Stimulated activated CD8-positive, alpha-beta memory T cell treated with anti-CD3 and anti-CD28 coated beads, Interleukin-12 subunit alpha, Interleukin-12 subunit beta, amount 100 ng/mL, for 4 hours (primary cell): ENCODE data around the gene EPHA8.

Experiments
- DNase-seq: peaks from one replicate; pipeline ENCODE4 v3.0.0-alpha.2; 2020; ENCODE audit warnings: low read depth

The EPHA8 gene

DNA sequence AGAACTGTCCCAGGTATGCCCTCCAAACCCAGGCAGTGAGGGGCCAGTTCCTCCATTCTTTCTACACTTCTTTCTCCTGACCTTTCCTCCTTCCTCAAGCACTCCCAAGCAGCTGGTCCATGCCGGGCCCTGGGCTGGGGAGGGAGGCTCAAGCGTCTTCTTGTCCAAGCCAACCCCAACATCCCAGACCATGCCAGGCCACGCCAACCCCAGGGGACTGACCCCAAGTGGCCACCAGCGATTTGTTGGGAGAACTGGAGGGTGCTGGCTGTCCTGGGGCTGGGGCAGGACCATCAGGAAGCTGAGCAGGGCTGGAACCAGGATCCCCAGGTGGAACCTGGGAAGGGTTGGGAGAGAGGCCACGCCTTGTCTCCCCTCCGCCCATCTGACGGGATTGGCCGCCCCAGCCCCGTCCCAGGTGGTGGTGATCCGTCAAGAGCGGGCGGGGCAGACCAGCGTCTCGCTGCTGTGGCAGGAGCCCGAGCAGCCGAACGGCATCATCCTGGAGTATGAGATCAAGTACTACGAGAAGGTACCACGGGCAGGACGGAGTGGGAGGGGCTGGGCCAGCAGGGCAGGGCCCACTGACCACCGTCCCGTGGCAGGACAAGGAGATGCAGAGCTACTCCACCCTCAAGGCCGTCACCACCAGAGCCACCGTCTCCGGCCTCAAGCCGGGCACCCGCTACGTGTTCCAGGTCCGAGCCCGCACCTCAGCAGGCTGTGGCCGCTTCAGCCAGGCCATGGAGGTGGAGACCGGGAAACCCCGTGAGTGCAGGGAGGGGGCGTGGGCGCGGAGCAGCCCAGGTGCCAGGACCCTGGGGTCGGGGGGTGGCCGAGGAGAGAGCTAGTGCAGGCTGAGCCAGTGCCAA is 29.9 kb downstream of the EPHA8 start:
- no peak for DNase-seq

DNA sequence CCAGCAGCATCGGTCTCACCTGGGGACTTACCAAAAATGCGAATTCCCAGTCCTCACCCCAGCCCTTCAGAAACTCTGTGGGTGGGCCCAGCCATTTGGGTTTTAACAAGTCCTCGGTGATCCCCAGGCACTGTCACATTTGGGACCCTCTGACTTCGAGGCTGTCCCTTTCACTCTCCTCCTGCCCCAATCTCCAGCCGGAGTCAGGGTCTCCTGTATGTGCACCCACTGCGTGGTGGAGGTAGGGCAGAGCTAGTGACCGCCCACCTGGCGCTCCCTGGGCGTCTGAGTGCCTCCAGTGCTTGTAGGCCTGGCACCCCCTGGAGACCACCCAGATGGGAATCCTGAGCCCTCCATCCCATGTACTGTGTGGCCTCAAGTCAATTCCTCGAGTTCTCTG is 31.1 kb downstream of the EPHA8 start:
- DNase-seq: no peak

DNA sequence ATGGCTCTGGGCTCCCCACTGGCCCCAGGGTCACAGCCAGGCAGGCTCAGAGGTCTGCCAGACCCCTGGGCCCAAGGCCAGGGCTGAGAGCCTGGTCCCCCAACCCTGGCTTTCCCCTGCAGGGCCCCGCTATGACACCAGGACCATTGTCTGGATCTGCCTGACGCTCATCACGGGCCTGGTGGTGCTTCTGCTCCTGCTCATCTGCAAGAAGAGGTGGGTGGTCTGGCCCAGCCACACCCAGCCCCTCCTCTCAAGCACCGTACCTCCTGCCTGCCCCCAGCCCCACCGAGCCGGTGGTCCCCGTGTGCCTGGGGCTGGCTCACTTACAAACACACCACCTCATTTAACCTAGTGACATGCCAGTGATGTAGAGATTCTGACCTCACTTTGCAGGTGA is 31.8 kb downstream of the EPHA8 start:
- no peak for DNase-seq

DNA sequence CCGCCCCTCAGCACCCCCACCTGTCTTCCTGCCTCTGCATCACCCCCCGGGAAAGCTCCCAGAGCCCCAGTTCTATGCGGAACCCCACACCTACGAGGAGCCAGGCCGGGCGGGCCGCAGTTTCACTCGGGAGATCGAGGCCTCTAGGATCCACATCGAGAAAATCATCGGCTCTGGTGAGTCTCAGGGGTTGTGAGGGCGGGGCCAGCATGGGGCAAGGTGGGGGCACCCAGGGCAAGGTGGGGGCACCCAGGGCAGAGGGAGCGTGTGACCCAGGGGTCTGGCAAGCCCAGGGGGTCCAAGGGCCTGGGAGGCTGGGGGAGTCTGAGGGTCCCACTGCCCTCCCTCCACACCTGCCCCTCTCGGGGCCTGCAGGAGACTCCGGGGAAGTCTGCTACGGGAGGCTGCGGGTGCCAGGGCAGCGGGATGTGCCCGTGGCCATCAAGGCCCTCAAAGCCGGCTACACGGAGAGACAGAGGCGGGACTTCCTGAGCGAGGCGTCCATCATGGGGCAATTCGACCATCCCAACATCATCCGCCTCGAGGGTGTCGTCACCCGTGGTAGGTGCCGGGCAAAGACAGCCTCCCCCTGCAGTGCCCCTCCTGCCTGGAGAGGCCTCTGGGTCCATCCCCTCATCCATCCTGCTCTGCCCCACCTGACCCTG is 34.1 kb downstream of the EPHA8 start:
- no peak for DNase-seq

DNA sequence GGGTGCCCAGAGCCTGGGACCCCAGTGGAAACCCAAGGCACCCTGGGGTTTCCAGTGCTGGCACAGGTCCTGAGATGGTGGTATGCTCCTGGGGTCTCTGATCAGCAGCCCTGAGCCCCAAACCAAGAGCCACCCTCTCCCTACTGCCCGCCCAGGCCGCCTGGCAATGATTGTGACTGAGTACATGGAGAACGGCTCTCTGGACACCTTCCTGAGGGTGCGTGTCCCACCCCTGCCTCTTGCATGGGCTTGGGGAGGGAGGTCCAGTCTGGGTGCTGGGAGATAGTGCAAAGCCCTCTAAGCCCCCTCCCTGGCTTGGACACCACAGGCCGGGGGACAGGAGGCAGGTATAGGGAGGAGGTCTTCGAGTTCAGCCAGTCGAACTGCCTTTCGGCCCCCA is 34.7 kb downstream of the EPHA8 start:
- DNase-seq: no peak

DNA sequence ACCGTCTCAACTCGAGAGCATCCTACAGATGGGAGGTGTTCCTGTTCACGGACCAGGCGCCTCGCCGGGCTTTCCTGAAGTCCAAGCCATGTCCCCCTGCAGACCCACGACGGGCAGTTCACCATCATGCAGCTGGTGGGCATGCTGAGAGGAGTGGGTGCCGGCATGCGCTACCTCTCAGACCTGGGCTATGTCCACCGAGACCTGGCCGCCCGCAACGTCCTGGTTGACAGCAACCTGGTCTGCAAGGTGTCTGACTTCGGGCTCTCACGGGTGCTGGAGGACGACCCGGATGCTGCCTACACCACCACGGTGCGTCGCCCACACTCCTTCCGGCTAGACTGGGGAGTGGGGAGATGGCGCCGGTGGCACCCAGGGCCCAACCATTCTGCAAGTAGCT is 35.4 kb downstream of the EPHA8 start:
- DNase-seq: no peak

DNA sequence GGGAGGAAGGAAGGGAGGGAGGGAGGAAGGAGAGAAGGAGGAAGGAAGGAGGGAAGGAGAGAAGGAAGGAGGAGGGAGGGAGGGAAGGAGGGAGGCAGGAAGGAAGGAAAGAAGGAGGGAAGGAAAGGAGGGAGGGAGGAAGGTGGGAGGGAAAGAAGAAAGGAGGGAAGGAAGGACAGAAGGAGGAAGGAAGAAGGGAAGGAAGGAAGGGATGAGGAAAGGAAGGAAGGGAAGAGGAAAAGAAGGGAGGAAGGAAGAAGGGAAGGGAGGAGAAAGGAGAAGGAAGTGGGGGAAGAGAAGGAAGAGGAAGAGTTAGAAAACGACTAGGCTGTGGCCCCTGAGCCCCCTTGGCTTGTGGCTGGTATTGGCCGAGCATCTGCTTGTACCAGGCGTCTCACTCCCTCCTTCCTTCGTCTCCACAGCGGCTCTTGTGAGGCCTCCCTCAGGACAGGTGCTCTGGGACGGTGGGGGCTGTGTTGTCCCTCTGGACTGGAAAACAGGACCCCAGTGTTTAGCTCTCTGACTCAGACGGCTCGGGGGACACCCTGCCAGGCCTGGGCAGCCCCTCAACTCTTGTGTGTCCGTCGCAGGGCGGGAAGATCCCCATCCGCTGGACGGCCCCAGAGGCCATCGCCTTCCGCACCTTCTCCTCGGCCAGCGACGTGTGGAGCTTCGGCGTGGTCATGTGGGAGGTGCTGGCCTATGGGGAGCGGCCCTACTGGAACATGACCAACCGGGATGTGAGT is 37.0 kb downstream of the EPHA8 start:
- DNase-seq: no peak

DNA sequence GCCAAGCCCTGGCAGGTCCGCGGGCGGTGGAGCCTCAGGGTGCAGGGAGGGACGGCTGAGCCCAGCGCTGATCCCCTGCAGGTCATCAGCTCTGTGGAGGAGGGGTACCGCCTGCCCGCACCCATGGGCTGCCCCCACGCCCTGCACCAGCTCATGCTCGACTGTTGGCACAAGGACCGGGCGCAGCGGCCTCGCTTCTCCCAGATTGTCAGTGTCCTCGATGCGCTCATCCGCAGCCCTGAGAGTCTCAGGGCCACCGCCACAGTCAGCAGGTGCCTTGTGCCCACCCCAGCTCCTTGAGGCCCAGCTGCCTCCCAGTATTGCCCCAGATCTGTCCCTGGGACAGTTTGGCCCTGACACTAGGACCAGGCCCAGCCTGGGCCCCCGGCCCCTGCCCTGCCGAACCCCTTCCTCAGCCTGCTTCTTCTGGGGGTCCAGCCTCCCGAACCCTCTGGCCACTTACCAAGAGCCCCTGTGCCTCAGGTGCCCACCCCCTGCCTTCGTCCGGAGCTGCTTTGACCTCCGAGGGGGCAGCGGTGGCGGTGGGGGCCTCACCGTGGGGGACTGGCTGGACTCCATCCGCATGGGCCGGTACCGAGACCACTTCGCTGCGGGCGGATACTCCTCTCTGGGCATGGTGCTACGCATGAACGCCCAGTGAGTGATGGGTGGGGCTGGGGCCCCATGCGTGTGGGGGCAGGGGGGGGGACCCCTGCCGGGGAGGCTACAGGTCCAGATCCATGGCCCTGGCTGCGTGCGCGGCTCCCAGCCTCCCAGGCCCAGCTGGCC is 37.7 kb downstream of the EPHA8 start:
- no peak for DNase-seq

DNA sequence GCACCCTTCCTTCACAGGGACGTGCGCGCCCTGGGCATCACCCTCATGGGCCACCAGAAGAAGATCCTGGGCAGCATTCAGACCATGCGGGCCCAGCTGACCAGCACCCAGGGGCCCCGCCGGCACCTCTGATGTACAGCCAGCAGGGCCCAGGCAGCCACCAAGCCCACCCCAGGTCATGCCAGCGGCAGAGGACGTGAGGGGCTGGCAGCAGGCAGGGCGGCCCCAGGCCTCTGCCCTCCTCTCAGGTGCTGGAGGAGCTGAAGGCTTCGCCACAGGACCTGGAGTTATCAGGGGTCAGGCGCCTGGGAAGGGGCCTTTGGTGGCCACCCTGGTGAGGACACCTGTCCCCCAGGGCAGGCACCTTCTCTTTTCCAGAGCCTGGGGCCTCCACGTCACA is 38.3 kb downstream of the EPHA8 start:
- DNase-seq: no peak

DNA sequence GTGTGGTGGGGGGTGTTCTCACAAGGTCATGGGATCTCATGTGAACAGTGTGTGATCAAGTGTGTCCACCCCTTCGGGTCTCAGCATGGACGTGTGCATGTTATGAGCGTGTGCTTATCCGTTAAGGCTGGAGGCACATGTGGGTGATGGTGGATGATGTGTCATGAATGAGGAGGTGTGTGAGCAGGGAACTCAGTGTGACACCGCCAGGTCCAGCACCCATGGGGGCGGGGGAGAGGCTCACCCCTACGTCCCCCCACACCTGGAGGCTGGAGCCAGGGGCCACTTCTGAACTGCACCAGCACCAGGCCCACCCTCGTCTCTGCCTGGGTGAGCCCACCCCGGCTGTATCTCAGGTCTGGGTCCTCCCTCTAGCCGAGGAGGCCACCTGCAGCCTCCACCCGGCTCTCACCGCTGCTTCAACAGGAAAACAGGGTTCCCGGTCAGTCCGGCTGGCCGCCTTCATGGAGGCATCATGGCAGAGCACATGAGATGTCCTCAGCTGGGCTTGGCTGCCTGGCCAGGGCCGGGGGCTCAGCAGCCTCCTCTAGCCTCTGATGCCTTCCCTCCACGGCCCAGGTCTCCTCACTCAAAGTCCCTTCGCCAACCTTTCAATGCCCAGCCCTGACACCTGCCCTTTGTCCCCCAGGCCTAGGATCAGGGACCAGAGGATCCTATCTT is 38.9 kb downstream of the EPHA8 start:
- DNase-seq: no peak

DNA sequence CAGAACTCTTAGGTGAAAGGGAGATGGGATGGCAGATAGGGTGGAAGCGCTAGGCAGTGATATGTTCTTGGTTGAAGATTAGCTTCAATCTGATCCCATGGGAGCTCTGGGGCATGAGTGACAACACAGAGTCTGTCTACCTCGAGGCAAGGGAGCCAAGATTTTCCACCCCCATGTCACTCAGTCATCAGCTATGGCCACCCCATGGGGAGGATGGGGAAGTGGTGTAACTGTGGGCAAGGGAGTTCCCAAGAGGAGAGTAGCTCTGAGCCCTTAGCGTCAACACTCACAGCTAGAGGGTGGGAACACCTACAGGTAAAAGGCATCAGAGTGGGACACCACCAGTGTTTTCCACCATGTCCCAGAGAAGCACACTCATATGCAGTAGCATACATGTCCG is 42.9 kb downstream of the EPHA8 start:
- no peak for DNase-seq

DNA sequence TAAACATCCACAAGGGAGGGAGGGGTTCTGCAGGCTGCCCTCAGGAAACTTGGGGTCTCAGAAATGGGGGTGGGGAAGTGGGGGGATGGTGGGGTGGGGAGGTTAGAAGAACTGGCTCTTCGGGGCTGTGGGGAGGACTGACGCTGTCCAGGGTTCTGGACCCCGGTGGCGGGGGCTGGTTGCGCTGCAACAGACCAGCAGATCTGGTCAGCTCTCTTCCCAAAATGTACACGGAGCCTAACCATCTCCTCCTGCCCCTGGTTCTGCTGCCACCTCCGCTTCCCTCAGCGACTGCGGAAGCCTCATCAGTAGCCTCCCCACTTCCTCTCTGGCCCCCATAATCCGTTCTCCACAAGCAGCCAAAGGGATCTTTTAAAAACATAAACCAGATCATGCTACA is 43.9 kb downstream of the EPHA8 start:
- DNase-seq: no peak

DNA sequence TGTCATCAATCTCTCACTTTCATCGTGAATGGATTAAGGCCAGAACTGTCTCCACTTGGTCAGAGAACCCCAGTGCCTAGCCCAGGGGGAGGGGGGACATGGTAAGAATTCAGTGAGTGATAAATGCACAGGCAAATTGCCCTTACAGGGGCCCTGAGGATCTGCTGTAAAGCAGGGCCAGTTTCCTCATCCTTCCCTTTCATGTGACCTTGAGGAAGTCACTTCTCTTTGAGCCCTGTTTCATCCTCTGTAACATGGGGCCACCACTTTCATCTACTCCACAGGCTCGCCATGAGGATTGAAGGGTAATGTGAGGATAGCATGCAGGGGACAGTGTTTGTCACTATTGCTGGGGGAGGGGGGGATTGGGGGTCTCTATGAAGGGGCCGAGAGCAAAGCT is 45.1 kb downstream of the EPHA8 start:
- no peak for DNase-seq

DNA sequence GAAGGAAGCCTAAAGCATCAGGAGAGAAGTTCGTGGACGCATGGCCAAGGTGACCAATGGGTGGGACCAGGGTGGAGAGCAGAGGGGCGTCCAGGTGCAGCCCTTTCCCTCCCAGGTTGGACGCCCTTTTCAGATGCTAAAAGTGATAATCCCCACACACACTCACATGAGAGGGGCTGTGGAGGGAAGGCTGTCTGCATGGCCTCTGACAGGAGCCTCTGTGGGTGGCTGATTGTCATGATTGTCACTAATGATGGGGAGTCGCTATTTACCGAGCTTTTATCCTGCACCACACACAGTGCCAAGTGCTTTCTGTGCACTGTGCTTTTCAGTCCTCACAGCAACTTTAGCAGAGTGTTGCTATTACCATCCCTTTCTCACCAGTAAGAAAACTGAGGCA is 46.0 kb downstream of the EPHA8 start:
- no peak for DNase-seq

DNA sequence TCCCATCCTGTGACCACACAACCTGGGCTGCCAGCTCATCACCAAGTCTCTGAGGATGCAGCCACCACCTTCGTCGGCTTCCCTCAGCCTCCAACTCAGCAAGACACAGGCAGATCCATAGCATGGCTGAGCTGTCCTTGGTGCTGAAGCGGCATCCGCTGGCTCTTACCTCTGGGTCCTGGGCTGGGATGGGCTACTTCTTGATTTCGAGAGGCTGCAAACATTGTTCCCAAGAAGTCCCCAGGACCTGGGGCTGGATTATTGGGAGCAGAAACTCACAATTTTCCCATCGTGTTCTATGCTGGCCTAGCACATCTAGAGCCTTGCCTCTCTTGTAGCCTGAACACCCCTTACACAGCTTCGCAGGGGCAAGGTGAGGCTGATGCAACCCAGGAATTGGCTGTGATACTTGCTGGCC is 48.2 kb downstream of the EPHA8 start:
- DNase-seq: no peak

DNA sequence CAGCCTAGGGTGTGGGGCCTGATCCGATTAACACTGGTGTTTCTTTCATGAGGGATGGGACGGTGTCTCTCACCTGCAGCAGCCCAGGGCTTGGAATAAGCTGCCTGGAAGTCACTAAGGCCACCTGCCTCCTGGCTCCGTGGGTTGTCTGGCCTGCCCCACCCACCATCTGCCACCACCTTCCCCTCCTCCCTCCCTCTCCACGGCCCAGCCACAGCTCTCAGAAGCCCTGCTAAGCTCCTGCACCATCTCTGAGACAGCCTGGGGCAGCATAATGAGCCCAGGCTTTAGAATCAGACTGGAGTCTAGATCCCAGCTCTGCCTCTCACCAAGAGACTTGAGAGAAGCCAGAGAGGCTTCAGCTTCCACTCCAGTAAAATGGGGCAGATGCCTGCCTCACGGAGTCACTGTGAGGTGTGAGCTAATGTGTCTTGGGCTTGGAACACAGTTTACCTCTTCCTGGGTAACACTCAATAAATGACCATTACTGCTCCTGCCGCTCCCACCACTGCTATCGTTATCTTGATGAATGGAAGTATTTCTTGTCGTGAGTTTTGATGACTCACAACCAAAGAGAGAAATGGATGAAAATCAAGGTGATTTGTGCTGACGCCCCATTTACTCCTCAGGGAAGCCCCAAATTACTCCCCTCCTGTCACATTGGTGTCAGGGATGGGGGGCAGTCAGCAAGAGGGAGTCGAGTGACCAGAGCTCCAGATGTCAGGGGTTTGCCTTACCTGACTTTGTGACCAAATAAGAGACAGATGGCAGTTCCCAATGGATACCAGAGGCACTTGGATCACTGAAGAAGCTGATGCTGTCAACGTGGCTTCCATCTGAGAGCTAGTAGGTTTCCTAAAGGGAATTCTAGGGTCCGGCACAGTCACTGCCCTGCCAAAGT is 49.6 kb downstream of the EPHA8 start:
- no peak for DNase-seq

DNA sequence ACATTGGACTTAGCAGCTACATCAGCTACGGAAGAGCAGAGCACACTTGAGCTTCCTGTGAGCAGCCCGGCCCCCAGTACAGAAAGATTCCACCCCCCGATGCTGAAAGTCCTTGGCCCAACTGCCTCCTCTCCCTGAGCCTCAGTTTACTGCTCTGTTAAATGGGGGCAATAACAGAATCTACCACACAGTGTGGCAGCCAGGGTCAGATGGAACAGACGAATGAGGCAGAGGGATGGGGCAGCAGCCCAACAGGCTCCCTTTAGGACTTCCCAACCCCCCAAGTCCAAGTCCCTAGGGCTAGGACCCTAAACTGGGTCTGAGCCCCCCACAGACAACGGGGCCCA is 50.3 kb downstream of the EPHA8 start:
- DNase-seq: no peak

DNA sequence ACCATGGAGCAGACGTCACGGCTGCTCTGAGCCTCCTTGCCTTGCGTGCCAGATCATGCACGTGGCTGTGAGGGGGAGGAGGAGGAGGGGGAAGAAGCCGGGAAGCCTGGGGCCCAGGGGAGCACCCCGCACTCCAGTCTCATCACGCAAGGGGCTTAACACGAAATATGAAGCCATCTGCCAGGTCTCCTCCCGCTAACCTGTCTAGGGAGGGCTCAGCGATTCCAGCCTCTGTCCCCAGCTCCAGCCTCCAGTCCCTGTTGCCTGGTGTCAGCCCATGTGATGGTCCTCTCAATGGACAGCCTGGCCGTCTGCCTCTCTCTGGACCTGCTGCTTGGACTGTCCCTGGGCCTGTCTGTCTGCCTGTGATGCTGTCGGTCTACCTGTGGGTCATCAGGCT is 50.7 kb downstream of the EPHA8 start:
- no peak for DNase-seq

DNA sequence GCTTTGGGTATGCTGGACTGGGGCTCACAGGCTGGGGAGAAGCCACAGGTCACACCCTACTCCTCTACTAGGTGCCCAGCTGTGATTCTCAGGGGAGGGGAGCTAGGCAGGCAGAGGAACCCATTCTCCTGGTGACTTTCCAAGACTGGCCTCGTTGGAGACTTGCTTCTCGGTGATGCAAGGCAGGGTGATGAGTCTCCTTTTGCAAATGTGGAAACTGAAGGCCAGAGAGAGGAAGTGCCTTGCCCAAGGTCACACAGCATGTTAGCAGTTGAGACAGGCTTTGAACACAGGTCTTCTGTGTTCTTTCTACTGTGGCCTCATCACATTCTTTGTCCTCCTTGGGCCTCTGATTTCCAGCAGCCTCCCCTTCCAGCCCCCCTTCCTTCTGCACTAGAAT is 52.6 kb downstream of the EPHA8 start:
- DNase-seq: no peak

DNA sequence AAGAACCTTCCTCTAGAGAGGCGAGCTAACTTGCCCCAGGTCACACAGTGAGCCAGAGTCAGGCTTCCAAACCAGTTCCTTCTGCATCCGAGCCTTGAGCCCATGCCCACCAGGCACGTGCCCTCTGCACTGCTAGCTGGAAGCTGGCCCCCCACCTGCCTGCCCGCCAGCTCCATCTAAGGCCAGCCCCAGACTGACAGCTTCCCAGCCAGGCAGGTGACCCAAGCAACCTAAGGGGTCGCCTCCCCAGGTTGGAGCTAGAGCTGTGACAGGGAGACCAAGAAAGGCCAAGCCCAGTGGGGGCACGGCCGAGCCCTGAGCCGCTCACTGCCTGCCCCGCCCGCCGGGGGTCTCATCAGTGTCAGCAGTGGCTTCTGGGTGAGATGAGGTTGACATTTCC is 53.3 kb downstream of the EPHA8 start:
- no peak for DNase-seq

DNA sequence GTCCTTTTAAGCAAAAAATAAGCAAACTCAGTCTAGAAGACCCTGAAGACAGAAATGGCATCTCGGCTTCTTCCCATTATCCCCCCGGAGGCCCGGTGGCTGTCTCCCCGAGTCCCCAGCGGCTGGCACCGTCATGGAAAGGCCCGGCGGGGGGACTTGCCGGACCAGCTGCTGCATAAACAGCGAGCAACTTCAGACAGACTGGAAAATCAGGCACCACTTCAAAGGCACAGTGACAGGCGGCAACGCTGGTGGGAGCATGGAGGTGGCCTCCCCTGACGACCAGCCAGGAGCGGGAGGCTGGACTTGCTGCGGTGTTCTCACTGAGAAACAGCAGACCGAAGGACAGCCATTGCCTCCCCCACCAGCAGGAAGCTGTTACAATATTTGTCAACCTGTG is 54.8 kb downstream of the EPHA8 start:
- DNase-seq: no peak
